GM10266 (cell line): ENCODE results near the gene LAD1.
A peak's percentile ranks its signal among the peaks of the same experiment; 100 is the strongest.

ENCODE experiments used
- DNase-seq: peaks from one replicate; pipeline ENCODE4 v3.0.0; 2012; ENCODE audit errors: extremely low spot score
- CTCF ChIP-seq: IDR thresholded peaks from 2 replicates; pipeline ENCODE4 v1.5.1; 2012; ENCODE audit warnings: mild to moderate bottlenecking, low read depth; ENCODE audit not compliant: control insufficient read depth, insufficient read depth; ENCODE audit errors: missing control alignments

The LAD1 gene

GRCh38 chr1:201349092-201349491, 50.0 kb downstream of the LAD1 start:
- no peak for DNase-seq

GRCh38 chr1:201348211-201348566, 50.9 kb downstream of the LAD1 start:
- peak; percentile 68 for DNase-seq
- TF ChIP-seq CTCF: peak; percentile 69

More at GRCh38 chr1:201349092-201349491, 50.0 kb downstream of the LAD1 start:
- no peak for TF ChIP-seq CTCF

- TF ChIP-seq CTCF: no peak
- DNase-seq: no peak
These were observed 51.5 kb downstream of the LAD1 start for GRCh38 chr1:201347498-201348210.

- no peak for TF ChIP-seq CTCF
- DNase-seq: no peak
These were observed 52.1 kb downstream of the LAD1 start for GRCh38 chr1:201346987-201347386.

GRCh38 chr1:201346337-201346939, 52.7 kb downstream of the LAD1 start:
- peak; percentile 34 for DNase-seq
- TF ChIP-seq CTCF: peak; percentile 32

GRCh38 chr1:201345081-201345355, 54.1 kb downstream of the LAD1 start:
- no peak for DNase-seq
- TF ChIP-seq CTCF: no peak

- no peak for TF ChIP-seq CTCF
- no peak for DNase-seq
These were observed 54.7 kb downstream of the LAD1 start for GRCh38 chr1:201344206-201345080.
